GM23338 (cell line): Measurements from ENCODE around the gene AKAP13. TPM values are rescaled to one million over a fixed set of nuclear protein-coding genes. Genes with fewer than 3 reads are reported as not detected.
A peak's percentile ranks its signal among the peaks of the same experiment; 100 is the strongest.

Experiments used
- ATAC-seq: fragments of 200-7000 bp; cut with Tn5 transposase; 3 replicates; pipeline ENCODE4 v1.9.1; 2020
- DNase-seq: peaks from one replicate; pipeline ENCODE4 v3.0.0-alpha.2; 2015; ENCODE audit warnings: low spot score
- H2AFZ ChIP-seq: fragments of 200-600 bp; sonication (generic); 2 replicates; pipeline ENCODE4 v1.8.0; 2016; ENCODE audit warnings: antibody characterized with exemption, mild to moderate bottlenecking, moderate library complexity
- H3F3A ChIP-seq: fragments of 200-600 bp; sonication (generic); replicated peaks from 2 replicates; pipeline ENCODE4 v1.8.0; 2017; ENCODE audit warnings: antibody characterized with exemption, mixed run types, low read depth
- H3K27ac ChIP-seq: fragments of 200-600 bp; sonication (generic); 2 replicates; pipeline ENCODE4 v1.6.1; 2016; ENCODE audit warnings: low read depth
- H3K27me3 ChIP-seq: fragments of 200-600 bp; sonication (generic); 2 replicates; pipeline ENCODE4 v1.8.0; 2016; ENCODE audit warnings: mild to moderate bottlenecking, mixed run types, moderate library complexity; ENCODE audit not compliant: insufficient read depth
- H3K36me3 ChIP-seq: fragments of 200-600 bp; sonication (generic); 2 replicates; pipeline ENCODE4 v1.8.0; 2016; ENCODE audit warnings: mild to moderate bottlenecking; ENCODE audit not compliant: insufficient read depth
- H3K4me1 ChIP-seq: fragments of 200-600 bp; sonication (generic); 2 replicates; pipeline ENCODE4 v1.8.0; 2016; ENCODE audit warnings: mild to moderate bottlenecking, moderate library complexity; ENCODE audit not compliant: insufficient read depth
- H3K4me2 ChIP-seq: fragments of 200-600 bp; sonication (generic); 2 replicates; pipeline ENCODE4 v1.7.1; 2017; ENCODE audit warnings: mixed run types
- H3K4me3 ChIP-seq: fragments of 200-600 bp; sonication (generic); 2 replicates; pipeline ENCODE4 v1.6.1; 2016; ENCODE audit warnings: mixed run types
- H3K79me2 ChIP-seq: fragments of 200-600 bp; sonication (generic); replicated peaks from 2 replicates; pipeline ENCODE4 v1.8.0; 2017; ENCODE audit warnings: mild to moderate bottlenecking; ENCODE audit not compliant: insufficient read depth
- H3K9me2 ChIP-seq: fragments of 200-600 bp; sonication (generic); 2 replicates; pipeline ENCODE4 v1.8.0; 2017; ENCODE audit not compliant: insufficient read depth
- H4K20me1 ChIP-seq: fragments of 200-600 bp; sonication (generic); replicated peaks from 2 replicates; pipeline ENCODE4 v1.8.0; 2017; ENCODE audit warnings: mild to moderate bottlenecking; ENCODE audit not compliant: insufficient read depth
- H3K27ac Mint-ChIP-seq: 2 replicates; pipeline ENCODE4 v1.8.0; 2020; ENCODE audit warnings: inconsistent platforms, mild to moderate bottlenecking, moderate library complexity, mixed read lengths
- H3K27me3 Mint-ChIP-seq: 3 replicates; pipeline ENCODE4 v1.8.0; 2022; ENCODE audit warnings: low read depth, mild to moderate bottlenecking, moderate library complexity, mixed read lengths, inconsistent platforms; ENCODE audit not compliant: insufficient read depth, poor library complexity
- H3K36me3 Mint-ChIP-seq: 3 replicates; pipeline ENCODE4 v1.8.0; 2021; ENCODE audit warnings: low read depth, mild to moderate bottlenecking, inconsistent platforms, moderate library complexity, mixed read lengths
- H3K4me1 Mint-ChIP-seq: 3 replicates; pipeline ENCODE4 v1.8.0; 2020; ENCODE audit warnings: mild to moderate bottlenecking, inconsistent platforms, mixed read lengths
- H3K4me3 Mint-ChIP-seq: 3 replicates; pipeline ENCODE4 v1.8.0; 2021; ENCODE audit warnings: moderate library complexity, mild to moderate bottlenecking, inconsistent platforms, mixed read lengths
- H3K9me3 Mint-ChIP-seq: 3 replicates; pipeline ENCODE4 v1.8.0; 2020; ENCODE audit warnings: moderate library complexity, mild to moderate bottlenecking, inconsistent platforms, mixed read lengths
- CREB1 ChIP-seq: fragments of 250-450 bp; sonication (Bioruptor Pico); IDR thresholded peaks from 2 replicates; pipeline ENCODE4 v1.5.0; 2020; ENCODE audit warnings: low read depth, mild to moderate bottlenecking, moderate library complexity
- EZH2 ChIP-seq: fragments of 200-600 bp; sonication (generic); IDR thresholded peaks from one replicate; pipeline ENCODE4 v1.8.0; 2017; ENCODE audit warnings: antibody characterized with exemption, mild to moderate bottlenecking, low read depth; ENCODE audit not compliant: unreplicated experiment
- EZH2phosphoT487 ChIP-seq: fragments of 200-600 bp; sonication (generic); IDR thresholded peaks from one replicate; pipeline ENCODE4 v1.8.1; 2018; ENCODE audit warnings: antibody characterized with exemption; ENCODE audit not compliant: unreplicated experiment
- JUNB ChIP-seq: IDR thresholded peaks from one replicate; pipeline ENCODE4 v1.6.1; 2016; ENCODE audit warnings: antibody characterized with exemption; ENCODE audit not compliant: unreplicated experiment
- NANOG ChIP-seq: IDR thresholded peaks from 2 replicates; pipeline ENCODE4 v1.6.1; 2016; ENCODE audit warnings: antibody characterized with exemption, borderline replicate concordance
- POLR2AphosphoS5 ChIP-seq: IDR thresholded peaks from 2 replicates; pipeline ENCODE4 v1.6.1; 2016; ENCODE audit warnings: antibody characterized with exemption, low read depth
- STAT1 ChIP-seq: IDR thresholded peaks from one replicate; pipeline ENCODE4 v1.6.1; 2016; ENCODE audit warnings: antibody characterized with exemption; ENCODE audit not compliant: unreplicated experiment
- ZNF114 ChIP-seq: fragments of 250-450 bp; sonication (Bioruptor Pico); IDR thresholded peaks from 2 replicates; pipeline ENCODE4 v1.5.0; 2020; ENCODE audit warnings: mild to moderate bottlenecking, moderate library complexity
- ZNF331 ChIP-seq: fragments of 250-450 bp; sonication (Bioruptor Pico); IDR thresholded peaks from 2 replicates; pipeline ENCODE4 v1.5.0; 2020; ENCODE audit warnings: low read depth, mild to moderate bottlenecking, moderate library complexity
- polyA plus RNA-seq: library from polyadenylated mRNA; unstranded; fragments of >200 nt; fragmentation: Nextera tagmentation; extraction: Ambion mirVana; gene quantifications from 2 replicates; pipeline ENCODE4 v1.2.1, GENCODE V29; 2016
- total RNA-seq: library from RNA; depleted of rRNA; stranded (reverse); fragments of >200 nt; shearing (Covaris generic); gene quantifications from 2 replicates; pipeline ENCODE4 v1.2.3, GENCODE V29; 2014
- TF ChIP-seq, protein P1 (sequence below), 2 experiments: fragments of 200-600 bp in 1 of 2; sonication (generic) in 1 of 2; conservative IDR thresholded peaks; 2 replicates each; pipeline versions ENCODE4 v1.5.1 to v1.6.1; 2016 to 2017; ENCODE audit warnings: antibody characterized with exemption in 2 of 2, low read depth in 2 of 2, mild to moderate bottlenecking in 2 of 2, moderate library complexity in 1 of 2
- TF ChIP-seq, protein P2 (sequence below): fragments of 250-450 bp; sonication (Bioruptor Pico); IDR thresholded peaks from 2 replicates; pipeline ENCODE4 v1.5.0; 2020; ENCODE audit warnings: mild to moderate bottlenecking, moderate library complexity
- TF ChIP-seq, protein P3 (sequence below): IDR thresholded peaks from one replicate; pipeline ENCODE4 v1.6.1; 2018; ENCODE audit warnings: antibody characterized with exemption; ENCODE audit not compliant: unreplicated experiment
- TF ChIP-seq, protein P4 (sequence below): IDR thresholded peaks from 2 replicates; pipeline ENCODE4 v1.6.1; 2016; ENCODE audit warnings: antibody characterized with exemption

The AKAP13 gene
- total and polyA plus RNA-seq, 2 experiments from 2014 or later = 46.2 to 60.7 TPM

DNA sequence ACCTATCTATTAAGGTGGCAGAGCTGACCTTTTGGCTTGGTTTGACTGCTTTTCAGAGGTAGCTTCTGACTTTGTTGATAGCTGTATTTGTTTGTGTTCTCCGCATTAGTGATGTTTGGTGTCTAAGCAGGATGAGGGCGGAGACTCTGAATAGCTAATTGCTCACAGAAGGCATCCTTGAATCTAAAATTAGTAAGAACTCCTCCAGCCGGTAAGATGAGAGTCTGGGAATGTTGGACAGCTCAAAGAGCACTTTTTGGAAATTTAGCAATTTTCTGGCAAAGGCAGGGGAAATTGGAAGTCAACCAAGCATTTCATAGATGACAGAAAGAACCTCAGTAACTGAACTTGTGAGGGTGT is 240.3 kb downstream of the AKAP13 start:
- H3K4me3 ChIP-seq = no peak overlapping the region
- H3K9me2 ChIP-seq = no peaks in the 10 kb centered on the region
- TF ChIP-seq JUNB (no peak), EZH2phosphoT487 (no peak), CREB1 (CRISPR knock-in tag) (no peak), NANOG (no peak), POLR2AphosphoS5 (no peak), ZNF114 (CRISPR knock-in tag) (no peak), STAT1 (no peak), EZH2 (no peak), ZNF331 (no peak)
- TF ChIP-seq, protein P1, sequence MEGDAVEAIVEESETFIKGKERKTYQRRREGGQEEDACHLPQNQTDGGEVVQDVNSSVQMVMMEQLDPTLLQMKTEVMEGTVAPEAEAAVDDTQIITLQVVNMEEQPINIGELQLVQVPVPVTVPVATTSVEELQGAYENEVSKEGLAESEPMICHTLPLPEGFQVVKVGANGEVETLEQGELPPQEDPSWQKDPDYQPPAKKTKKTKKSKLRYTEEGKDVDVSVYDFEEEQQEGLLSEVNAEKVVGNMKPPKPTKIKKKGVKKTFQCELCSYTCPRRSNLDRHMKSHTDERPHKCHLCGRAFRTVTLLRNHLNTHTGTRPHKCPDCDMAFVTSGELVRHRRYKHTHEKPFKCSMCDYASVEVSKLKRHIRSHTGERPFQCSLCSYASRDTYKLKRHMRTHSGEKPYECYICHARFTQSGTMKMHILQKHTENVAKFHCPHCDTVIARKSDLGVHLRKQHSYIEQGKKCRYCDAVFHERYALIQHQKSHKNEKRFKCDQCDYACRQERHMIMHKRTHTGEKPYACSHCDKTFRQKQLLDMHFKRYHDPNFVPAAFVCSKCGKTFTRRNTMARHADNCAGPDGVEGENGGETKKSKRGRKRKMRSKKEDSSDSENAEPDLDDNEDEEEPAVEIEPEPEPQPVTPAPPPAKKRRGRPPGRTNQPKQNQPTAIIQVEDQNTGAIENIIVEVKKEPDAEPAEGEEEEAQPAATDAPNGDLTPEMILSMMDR (conservative IDR thresholded peaks at IDR 0.05; ENCODE audit: low read depth in 2 of 2) = no peak
- TF ChIP-seq, protein P2, sequence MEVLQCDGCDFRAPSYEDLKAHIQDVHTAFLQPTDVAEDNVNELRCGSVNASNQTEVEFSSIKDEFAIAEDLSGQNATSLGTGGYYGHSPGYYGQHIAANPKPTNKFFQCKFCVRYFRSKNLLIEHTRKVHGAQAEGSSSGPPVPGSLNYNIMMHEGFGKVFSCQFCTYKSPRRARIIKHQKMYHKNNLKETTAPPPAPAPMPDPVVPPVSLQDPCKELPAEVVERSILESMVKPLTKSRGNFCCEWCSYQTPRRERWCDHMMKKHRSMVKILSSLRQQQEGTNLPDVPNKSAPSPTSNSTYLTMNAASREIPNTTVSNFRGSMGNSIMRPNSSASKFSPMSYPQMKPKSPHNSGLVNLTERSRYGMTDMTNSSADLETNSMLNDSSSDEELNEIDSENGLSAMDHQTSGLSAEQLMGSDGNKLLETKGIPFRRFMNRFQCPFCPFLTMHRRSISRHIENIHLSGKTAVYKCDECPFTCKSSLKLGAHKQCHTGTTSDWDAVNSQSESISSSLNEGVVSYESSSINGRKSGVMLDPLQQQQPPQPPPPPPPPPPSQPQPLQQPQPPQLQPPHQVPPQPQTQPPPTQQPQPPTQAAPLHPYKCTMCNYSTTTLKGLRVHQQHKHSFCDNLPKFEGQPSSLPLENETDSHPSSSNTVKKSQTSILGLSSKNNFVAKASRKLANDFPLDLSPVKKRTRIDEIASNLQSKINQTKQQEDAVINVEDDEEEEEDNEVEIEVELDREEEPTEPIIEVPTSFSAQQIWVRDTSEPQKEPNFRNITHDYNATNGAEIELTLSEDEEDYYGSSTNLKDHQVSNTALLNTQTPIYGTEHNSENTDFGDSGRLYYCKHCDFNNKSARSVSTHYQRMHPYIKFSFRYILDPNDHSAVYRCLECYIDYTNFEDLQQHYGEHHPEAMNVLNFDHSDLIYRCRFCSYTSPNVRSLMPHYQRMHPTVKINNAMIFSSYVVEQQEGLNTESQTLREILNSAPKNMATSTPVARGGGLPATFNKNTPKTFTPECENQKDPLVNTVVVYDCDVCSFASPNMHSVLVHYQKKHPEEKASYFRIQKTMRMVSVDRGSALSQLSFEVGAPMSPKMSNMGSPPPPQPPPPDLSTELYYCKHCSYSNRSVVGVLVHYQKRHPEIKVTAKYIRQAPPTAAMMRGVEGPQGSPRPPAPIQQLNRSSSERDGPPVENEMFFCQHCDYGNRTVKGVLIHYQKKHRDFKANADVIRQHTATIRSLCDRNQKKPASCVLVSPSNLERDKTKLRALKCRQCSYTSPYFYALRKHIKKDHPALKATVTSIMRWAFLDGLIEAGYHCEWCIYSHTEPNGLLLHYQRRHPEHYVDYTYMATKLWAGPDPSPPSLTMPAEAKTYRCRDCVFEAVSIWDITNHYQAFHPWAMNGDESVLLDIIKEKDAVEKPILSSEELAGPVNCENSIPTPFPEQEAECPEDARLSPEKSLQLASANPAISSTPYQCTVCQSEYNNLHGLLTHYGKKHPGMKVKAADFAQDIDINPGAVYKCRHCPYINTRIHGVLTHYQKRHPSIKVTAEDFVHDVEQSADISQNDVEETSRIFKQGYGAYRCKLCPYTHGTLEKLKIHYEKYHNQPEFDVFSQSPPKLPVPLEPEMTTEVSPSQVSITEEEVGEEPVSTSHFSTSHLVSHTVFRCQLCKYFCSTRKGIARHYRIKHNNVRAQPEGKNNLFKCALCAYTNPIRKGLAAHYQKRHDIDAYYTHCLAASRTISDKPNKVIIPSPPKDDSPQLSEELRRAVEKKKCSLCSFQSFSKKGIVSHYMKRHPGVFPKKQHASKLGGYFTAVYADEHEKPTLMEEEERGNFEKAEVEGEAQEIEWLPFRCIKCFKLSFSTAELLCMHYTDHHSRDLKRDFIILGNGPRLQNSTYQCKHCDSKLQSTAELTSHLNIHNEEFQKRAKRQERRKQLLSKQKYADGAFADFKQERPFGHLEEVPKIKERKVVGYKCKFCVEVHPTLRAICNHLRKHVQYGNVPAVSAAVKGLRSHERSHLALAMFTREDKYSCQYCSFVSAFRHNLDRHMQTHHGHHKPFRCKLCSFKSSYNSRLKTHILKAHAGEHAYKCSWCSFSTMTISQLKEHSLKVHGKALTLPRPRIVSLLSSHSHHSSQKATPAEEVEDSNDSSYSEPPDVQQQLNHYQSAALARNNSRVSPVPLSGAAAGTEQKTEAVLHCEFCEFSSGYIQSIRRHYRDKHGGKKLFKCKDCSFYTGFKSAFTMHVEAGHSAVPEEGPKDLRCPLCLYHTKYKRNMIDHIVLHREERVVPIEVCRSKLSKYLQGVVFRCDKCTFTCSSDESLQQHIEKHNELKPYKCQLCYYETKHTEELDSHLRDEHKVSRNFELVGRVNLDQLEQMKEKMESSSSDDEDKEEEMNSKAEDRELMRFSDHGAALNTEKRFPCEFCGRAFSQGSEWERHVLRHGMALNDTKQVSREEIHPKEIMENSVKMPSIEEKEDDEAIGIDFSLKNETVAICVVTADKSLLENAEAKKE (CRISPR knock-in tag) = no peak
- TF ChIP-seq, protein P3, sequence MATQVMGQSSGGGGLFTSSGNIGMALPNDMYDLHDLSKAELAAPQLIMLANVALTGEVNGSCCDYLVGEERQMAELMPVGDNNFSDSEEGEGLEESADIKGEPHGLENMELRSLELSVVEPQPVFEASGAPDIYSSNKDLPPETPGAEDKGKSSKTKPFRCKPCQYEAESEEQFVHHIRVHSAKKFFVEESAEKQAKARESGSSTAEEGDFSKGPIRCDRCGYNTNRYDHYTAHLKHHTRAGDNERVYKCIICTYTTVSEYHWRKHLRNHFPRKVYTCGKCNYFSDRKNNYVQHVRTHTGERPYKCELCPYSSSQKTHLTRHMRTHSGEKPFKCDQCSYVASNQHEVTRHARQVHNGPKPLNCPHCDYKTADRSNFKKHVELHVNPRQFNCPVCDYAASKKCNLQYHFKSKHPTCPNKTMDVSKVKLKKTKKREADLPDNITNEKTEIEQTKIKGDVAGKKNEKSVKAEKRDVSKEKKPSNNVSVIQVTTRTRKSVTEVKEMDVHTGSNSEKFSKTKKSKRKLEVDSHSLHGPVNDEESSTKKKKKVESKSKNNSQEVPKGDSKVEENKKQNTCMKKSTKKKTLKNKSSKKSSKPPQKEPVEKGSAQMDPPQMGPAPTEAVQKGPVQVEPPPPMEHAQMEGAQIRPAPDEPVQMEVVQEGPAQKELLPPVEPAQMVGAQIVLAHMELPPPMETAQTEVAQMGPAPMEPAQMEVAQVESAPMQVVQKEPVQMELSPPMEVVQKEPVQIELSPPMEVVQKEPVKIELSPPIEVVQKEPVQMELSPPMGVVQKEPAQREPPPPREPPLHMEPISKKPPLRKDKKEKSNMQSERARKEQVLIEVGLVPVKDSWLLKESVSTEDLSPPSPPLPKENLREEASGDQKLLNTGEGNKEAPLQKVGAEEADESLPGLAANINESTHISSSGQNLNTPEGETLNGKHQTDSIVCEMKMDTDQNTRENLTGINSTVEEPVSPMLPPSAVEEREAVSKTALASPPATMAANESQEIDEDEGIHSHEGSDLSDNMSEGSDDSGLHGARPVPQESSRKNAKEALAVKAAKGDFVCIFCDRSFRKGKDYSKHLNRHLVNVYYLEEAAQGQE = no peak
- TF ChIP-seq, protein P4, sequence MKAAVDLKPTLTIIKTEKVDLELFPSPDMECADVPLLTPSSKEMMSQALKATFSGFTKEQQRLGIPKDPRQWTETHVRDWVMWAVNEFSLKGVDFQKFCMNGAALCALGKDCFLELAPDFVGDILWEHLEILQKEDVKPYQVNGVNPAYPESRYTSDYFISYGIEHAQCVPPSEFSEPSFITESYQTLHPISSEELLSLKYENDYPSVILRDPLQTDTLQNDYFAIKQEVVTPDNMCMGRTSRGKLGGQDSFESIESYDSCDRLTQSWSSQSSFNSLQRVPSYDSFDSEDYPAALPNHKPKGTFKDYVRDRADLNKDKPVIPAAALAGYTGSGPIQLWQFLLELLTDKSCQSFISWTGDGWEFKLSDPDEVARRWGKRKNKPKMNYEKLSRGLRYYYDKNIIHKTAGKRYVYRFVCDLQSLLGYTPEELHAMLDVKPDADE = no peak
- H3F3A ChIP-seq = no peaks in the 10 kb centered on the region
- peaks cover 10% of the 10 kb centered on the region for H3K79me2 ChIP-seq
- Mint-ChIP-seq H3K4me1 (no peaks in the 10 kb centered on the region; the same call in 2 of the 3 replicates), H3K36me3 (no peaks in the 10 kb centered on the region), H3K9me3 (no peaks in the 10 kb centered on the region), H3K4me3 (no peak overlapping the region), H3K27ac (no peak overlapping the region), H3K27me3 (peaks cover 6% of the 10 kb centered on the region)
- peaks cover 47% of the 10 kb centered on the region for H3K4me1 ChIP-seq
- H2AFZ ChIP-seq = no peak overlapping the region
- 0 out of 2 replicates have a peak, but pooled peaks cover 6% of the 10 kb centered on the region for H4K20me1 ChIP-seq
- H3K36me3 ChIP-seq = no peaks in the 10 kb centered on the region
- H3K27me3 ChIP-seq = no peaks in the 10 kb centered on the region
- no peak for ATAC-seq
- peak overlapping the region; percentile 70 for H3K4me2 ChIP-seq
- DNase-seq = no peak
- 0 out of 2 replicates have a peak overlapping the region, but pooled peaks have one; percentile 26 for H3K27ac ChIP-seq
